COLO668 (cell line): ENCODE measurements around the gene MICA.
"Not testable (repeated sequence)": the region's sequence is repeated elsewhere in the genome, so short reads cannot be mapped to it uniquely, and the experiment has no call there.

Source experiments
- DNase-seq: peaks from one replicate; lab custom pipeline; 2025; ENCODE audit not compliant: unreplicated experiment; lab: John Stamatoyannopoulos, UW

The MICA gene

DNA sequence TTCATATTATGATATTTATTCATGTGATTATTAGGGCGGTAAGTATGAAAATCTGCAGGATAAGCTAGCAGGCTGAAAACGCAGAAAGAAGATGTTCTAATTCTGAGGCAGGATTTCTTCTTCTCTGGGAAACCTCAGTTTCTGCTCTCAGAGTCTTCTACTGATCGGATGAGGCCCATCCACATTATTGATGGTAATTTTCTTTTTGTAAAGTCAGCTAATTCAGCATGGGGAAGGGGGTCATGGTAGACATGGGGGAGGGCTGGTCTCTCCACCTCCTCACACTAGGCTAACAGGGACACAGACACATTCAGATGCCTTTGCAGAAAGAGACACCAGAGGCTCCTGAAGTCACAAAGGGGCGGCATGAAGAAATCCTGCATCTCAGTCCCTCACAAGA, 21.7 kb upstream of the MICA start:
- DNase-seq, result no peak

DNA sequence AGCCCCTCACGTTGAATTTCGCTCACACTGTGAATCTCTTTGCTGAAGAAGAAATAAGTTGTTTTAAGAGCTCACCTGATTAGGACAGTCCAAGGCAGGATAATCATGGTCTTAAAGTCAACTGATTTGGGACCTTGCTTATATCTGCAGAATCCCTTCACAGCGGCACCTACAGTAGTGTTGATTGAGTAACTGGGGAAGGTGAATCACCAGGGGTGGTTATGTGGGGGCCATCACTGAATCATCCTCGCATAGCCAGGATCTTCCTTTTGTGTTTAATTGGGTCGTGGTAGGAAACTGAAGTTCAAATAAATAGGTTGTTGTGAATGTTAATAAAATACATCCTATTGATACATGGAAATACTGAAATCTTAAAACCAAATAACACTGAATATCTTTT, 20.2 kb upstream of the MICA start:
- no peak for DNase-seq

DNA sequence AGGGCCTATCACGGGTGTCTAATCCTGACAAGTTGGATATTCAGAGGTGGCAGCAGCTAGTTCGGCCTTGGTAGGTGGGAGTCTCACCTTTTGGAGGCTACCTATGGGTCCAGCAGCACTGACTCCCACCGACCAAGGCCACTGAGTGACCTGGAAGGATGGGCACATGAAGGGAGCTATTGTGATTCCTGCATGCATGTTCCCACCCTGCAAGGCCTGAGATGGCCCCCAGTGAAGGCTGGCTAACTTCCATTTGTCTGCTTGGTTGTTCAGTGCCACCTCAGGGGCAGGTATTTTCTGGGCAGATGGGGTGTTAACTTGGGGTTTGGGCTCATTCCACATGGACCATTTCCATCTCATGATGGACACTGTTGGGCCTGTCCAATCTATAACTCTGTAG, 18.4 kb upstream of the MICA start:
- no peak for DNase-seq

DNA sequence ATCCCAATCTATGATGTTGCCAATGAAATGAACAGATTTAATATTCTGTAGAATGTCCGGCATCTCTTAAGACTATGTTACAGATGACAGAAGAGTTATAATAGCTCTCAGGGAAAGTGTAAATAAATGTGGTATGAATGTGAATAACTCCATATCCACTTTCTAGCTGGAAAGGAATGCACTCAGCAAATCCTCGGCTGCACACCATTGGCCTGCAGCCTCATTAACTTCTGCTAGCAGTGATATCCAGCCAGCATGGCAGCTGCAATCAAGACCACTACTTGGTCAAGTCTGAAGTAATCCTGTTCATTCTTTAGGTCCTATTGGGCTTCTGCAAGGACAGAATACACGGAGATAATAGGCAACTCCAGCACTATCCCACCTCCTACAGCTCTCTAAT, 17.3 kb upstream of the MICA start:
- no peak for DNase-seq

- no peak for DNase-seq
Observed at GRCh38 chr6:31386977-31387376, 16.4 kb upstream of the MICA start.

- DNase-seq, result not testable (repeated sequence)
Observed at GRCh38 chr6:31388916-31389801, 14.2 kb upstream of the MICA start.

DNA sequence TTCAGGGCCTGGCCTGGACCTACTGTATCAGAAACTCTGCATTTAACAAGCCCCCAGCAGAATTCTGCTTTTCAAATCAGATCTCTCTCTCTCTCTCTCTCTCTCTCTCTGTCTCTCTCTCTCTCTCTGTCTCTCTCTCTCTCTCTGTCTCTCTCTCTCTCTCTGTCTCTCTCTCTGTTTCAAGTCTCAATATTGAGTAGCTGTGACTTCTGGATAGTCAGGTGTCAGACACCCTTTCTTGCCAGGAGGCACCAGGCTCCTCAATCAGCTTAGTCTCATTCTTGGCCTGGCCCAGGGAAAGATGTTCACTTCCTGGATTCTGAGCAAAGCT, 13.6 kb upstream of the MICA start:
- DNase-seq, result not testable (repeated sequence)

GRCh38 chr6:31393932-31394331, 9.5 kb upstream of the MICA start:
- DNase-seq, result no peak

DNA sequence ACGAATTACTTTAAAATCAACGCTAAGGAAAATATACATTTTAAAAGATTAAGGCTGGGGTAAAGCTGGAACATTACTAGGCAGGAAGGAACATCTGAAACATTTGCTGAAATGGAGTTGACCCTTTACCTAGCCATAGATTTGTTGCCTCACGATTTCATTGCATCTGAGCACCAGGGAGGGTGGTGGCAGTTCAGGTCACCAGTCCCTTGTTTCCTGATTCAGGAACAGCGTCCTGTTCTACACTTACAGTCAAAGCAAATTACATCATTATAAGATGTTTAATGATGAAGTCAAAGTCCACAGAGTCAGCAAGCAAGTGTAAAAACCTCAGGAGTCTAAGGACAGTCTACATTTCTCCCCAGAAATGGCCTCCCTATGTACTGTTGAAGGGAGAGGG, 9.0 kb upstream of the MICA start:
- no peak for DNase-seq

DNA sequence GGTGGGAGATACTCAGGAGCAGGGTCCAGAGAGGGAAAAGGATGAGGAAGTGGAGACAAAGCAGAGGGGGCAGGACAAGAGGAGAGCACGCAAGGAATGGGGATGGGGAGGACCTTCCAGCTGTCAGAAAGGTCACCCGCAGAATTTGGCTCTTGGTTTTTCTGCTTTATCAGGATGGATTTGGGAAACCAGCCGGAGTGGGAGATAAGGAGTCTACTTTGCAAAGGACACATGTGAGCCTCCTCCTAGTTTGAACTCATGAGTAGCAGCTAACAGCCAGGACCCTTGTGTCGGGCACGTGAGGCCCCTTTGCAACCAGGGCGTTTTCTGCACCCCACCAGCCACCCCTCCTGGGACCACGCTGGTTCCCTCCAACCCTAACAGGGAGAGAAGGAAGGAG, 7.6 kb upstream of the MICA start:
- no peak for DNase-seq

DNA sequence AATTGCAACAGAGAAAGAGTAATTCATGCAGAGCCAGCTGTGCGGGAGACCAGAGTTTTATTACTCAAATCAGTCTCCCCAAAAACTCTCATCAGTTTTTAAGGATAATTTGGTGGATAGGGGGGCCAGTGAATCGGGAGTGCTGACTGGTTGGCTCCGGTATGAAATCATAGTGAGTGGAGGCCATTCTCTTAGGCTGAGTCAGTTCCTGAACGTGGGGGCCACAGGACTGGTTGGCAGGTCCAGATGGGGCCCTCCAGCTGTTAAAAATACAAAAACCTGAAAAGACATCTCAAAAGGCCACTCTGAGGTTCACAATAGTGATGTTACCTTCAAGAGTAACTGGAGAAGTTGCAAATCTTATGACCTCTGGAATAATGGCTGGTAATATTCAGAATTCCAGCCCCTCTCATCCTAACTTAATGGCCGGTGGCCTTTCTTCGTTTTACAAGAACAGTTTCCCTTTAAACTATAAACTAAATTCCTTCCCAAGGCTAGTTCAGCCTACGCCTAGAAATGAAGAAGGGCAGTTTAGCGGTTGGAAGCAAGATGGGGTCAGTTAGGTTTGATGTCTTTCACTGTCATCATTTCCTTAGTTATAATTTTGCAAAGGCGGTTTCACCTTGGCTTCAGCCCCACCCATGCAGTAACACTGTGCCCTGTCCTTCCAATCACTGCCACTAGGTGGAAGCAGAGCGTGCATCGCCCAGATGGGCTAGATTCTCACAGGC, 6.8 kb upstream of the MICA start:
- peak; percentile 57 for DNase-seq

DNA sequence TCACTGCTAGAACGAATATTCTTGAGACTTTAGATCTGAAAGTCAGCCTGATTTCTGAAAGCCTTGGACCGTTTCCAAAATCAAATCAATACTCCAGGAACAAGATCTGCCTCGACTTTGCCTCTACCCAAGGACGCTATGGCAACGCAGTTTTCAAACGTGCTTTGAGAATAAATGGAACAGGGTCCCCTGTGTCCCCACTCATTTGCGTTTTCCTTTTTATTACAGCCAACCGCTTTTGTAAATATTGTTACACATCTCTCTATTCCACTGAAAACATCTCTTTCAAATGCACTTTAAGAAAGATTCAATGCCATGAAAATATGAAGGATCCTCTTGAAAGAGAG, 6.3 kb upstream of the MICA start:
- not testable (repeated sequence) for DNase-seq

DNA sequence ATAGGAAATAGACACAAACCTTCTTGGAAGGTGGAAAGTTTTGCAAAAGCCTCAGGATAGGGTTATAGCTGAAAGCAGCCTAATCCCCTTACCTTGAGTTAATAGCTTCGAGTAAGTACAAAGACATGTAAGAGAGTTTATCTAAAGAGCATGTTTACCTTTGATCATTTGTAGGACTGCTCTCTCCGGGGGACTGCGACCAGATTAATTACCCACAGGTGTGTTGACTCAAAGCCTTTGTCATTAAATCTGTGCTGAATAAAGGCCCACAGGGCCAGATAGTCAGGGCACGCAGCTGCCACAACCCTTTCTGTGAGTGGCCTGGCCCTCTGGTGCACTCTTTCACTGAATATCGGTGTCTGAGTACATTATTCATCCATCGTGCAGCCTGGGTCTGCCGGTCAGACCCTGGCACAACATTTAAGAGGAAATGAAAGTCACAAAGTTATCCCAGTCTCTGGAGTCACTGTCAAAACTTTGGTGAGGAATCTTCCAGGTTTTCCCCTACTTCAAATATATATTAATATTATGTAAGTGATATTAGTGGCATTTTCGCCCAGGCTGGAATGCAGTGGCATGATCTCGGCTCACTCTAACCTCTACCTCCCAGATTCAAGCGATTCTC, 5.4 kb upstream of the MICA start:
- no peak for DNase-seq

GRCh38 chr6:31399589-31400466, 3.6 kb upstream of the MICA start:
- peak; percentile 47 for DNase-seq

DNA sequence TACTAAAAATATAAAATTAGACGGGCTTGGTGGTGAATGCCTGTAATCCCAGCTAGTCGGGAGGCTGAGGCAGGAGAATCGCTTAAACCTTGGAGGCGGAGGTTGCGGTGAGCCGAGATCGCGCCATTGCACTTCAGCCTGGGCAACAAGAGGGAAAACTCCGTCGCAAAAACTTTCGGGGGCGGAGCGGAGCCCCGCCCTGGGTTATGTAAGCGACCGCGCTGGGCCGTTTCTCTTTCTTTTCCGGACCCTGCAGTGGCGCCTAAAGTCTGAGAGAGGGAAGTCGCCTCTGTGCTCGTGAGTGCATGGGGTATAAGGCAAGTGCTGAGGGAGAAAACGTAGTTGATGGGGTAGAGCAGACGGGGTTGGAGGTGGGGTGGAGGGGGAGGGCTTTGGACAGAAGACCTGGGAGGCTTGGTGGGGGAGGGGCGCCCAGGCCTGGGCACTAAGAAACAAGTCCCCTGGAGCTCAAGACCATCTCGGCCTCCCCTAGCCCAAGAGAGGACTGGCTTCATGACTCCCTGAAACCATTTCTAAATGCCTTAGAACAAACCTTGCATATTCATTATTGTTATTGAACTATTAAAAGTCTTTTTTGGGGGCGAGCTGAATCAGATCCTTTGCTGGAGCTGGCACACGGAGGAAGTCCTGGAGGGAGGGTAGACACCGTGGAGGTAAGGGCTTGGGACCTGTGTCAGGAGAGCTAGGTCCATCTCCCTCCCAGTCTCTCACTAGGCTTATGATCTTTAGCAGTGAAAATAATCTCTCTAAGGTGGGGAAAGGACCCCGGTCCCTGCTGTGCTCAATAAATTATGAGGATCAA, 2.7 kb upstream of the MICA start:
- no peak for DNase-seq

GRCh38 chr6:31401403-31401802, 2.0 kb upstream of the MICA start:
- DNase-seq, result no peak

GRCh38 chr6:31402324-31403282, 792 bp upstream of the MICA start:
- no peak for DNase-seq

GRCh38 chr6:31404061-31404364, 618 bp downstream of the MICA start:
- DNase-seq, result not testable (repeated sequence)

- DNase-seq, result no peak
Observed at GRCh38 chr6:31405996-31406395, 2.6 kb downstream of the MICA start.
